Measurements from ENCODE around the gene DHCR24. TPM values are rescaled to one million over a fixed set of nuclear protein-coding genes. Genes with fewer than 3 reads are reported as not detected.
"Not testable (repeated sequence)": the region's sequence is repeated elsewhere in the genome, so short reads cannot be mapped to it uniquely, and the experiment has no call there.

DHCR24 gene, protein sequence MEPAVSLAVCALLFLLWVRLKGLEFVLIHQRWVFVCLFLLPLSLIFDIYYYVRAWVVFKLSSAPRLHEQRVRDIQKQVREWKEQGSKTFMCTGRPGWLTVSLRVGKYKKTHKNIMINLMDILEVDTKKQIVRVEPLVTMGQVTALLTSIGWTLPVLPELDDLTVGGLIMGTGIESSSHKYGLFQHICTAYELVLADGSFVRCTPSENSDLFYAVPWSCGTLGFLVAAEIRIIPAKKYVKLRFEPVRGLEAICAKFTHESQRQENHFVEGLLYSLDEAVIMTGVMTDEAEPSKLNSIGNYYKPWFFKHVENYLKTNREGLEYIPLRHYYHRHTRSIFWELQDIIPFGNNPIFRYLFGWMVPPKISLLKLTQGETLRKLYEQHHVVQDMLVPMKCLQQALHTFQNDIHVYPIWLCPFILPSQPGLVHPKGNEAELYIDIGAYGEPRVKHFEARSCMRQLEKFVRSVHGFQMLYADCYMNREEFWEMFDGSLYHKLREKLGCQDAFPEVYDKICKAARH
- 207 and 211 TPM in 2 replicates for total RNA-seq

DNA sequence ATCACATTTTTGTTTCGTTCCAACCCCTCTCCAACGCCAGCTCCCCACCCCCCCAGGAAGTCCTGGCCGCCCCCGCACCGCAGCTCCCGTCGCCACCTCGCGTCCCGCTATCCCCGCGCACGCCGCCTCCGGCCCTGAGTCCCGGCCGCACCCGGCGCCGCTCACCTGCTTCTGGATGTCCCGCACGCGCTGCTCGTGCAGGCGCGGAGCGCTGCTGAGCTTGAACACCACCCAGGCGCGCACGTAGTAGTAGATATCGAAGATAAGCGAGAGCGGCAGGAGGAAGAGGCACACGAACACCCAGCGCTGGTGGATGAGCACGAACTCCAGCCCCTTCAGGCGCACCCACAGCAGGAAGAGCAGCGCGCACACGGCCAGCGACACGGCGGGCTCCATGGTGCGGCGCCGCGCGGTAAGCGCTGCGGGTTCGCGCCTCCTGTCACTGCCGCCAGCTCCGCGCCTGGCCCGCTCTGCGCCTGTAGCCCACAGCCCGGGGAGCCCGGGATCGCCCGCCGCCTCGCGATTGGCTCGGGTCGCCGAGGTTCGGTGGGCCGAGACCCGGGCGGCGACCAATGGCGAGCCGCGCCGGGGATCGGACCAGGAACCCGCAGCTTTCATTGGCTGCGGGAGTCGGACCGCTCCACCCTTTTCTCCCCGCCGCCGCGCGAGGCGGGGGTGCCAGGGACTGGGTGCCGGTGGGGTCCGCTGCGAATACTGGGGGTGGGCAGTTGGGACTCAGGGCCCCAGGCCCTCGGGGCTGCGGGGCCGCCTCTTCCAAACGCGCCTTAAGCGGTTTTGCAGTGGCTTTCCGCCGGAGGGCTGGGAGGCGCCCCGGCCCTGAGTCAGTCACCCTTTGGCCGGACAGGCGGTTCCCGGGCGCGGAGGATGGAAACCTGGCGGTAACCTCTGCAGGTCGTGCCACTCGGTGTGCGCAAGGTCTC, at the start of gene DHCR24:
TSS of gene DHCR24 (minus strand) at position 472 of the 941 bp plus-strand sequence. CDS start at position 396, 76 bp downstream.
- intact Hi-C loops (cut with micrococcal nuclease), result loop anchor here (1.0 to 2.0 kb wide), 2 partner anchors 123 to 170 kb away; partner anchors contain the start of gene PARS2
- Mint-ChIP-seq H3K27ac (peak within 1 kb of the TSS; percentile 96), H3K27me3 (peaks cover 9% of the 10 kb centered on the region), H3K36me3 (ENCODE audit: low read depth) (peaks cover 36% of the 10 kb centered on the region), H3K9me3 (no peaks in the 10 kb centered on the region), H3K4me3 (peak within 1 kb of the TSS; percentile 99), H3K4me1 (peaks cover 55% of the 10 kb centered on the region)
- peak; percentile 96 for DNase-seq

DNA sequence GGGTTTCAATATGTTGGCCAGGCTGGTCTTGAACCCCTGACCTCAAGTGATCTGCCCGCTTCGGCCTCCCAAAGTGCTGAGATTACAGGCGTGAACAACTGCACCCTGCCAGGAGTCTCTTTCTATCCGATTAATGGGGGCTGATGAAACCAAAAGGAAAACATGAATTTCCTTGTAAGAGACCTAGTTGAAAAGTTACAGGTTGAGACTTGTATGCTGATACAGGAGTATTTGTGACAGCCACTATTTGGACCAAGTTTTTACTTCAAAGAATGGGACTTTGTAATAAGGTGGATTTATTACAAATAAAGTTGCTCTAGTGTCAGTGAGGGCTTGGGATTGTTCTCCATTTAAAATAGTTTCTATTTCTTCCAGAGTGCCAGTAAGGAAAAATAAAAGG, 49.8 kb upstream of the DHCR24 start:
- H3K9me3 Mint-ChIP-seq, result no peaks in the 10 kb centered on the region
- H3K36me3 Mint-ChIP-seq (ENCODE audit: low read depth), result no peaks in the 10 kb centered on the region
- H3K27me3 Mint-ChIP-seq, result peaks cover 35% of the 10 kb centered on the region
- H3K27ac Mint-ChIP-seq, result no peak overlapping the region
- no peak for DNase-seq
- no peak overlapping the region for H3K4me3 Mint-ChIP-seq
- intact Hi-C loops (cut with micrococcal nuclease), result no loop called here
- H3K4me1 Mint-ChIP-seq, result no peaks in the 10 kb centered on the region

DNA sequence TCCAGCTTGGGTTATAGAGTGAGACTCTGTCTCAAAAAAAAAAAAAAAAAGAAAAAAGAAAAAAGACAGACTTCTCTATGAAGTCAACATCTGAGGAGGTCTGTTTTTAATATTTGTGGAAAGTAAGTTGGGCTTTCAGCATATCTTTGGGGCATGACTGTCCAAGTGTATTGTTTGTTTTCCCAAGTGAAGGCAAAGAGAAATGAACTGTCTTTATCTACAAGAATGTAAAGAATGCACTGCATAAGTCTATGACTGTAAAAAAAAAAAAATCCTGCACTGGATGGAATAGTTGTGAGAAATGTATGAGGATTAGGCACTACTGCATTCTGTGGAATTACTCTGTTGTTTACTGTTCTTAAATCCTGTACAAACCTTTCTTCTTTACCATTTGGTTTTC, 47.9 kb upstream of the DHCR24 start:
- H3K36me3 Mint-ChIP-seq (ENCODE audit: low read depth), result no peaks in the 10 kb centered on the region
- no peaks in the 10 kb centered on the region for H3K9me3 Mint-ChIP-seq
- intact Hi-C loops (cut with micrococcal nuclease), result no loop called here
- no peak for DNase-seq
- no peak overlapping the region for H3K27ac Mint-ChIP-seq
- H3K4me1 Mint-ChIP-seq, result no peaks in the 10 kb centered on the region
- no peak overlapping the region for H3K4me3 Mint-ChIP-seq
- H3K27me3 Mint-ChIP-seq, result peaks cover 30% of the 10 kb centered on the region

DNA sequence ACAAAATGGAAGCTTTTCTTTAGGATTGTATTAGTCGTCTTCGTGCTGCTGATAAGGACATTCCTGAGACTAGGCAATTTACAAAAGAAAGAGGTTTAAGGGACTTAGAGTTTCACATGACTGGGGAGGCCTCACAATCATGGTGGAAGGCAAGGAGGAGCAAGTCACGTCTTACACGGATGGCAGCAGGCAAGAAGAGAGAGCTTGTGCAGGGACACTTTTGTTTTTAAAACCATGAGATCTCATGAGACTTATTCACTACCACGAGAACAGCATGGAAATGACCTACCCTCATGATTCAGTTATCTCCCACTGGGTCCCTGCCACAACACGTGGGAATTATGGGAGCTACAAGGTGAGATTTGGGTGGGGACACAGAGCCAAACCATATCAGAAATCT, 47.1 kb upstream of the DHCR24 start:
- H3K4me3 Mint-ChIP-seq; H3K4me1 Mint-ChIP-seq; intact Hi-C loops (cut with micrococcal nuclease); DNase-seq; H3K27ac Mint-ChIP-seq; H3K9me3 Mint-ChIP-seq; H3K36me3 Mint-ChIP-seq (ENCODE audit: low read depth): not testable (repeated sequence)
- peaks cover 29% of the 10 kb centered on the region for H3K27me3 Mint-ChIP-seq

DNA sequence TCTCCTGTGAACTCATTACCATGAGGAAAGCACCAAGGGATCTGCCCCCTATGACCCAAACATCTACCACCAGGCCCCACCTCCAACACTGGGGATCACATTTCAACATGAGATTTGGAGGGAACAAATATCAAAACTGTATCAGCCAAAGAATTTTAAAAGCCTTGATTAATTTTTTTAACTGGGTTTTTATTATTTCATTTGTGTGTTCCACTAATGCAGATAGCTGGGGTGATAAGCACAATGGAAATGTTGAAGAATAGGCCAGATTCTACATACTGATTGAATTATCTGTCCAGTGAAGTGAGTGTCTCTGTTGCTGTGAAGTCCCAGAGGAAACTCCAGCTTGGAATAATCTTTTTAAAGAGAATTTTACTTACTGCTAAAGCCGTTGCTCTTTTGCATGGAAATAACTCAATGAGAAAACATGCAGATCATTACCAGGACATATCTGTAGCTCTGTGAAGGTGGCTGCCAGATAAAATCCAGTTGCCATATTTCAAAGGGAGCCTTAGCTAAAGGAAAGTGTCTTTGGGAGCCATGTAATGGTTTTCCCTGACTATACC, 44.4 kb upstream of the DHCR24 start:
- no peak for DNase-seq
- peaks cover 13% of the 10 kb centered on the region for H3K27me3 Mint-ChIP-seq
- no peak overlapping the region for H3K4me3 Mint-ChIP-seq
- no peaks in the 10 kb centered on the region for H3K9me3 Mint-ChIP-seq
- H3K27ac Mint-ChIP-seq, result no peak overlapping the region
- intact Hi-C loops (cut with micrococcal nuclease), result no loop called here
- no peaks in the 10 kb centered on the region for H3K36me3 Mint-ChIP-seq (ENCODE audit: low read depth)
- H3K4me1 Mint-ChIP-seq, result no peaks in the 10 kb centered on the region

DNA sequence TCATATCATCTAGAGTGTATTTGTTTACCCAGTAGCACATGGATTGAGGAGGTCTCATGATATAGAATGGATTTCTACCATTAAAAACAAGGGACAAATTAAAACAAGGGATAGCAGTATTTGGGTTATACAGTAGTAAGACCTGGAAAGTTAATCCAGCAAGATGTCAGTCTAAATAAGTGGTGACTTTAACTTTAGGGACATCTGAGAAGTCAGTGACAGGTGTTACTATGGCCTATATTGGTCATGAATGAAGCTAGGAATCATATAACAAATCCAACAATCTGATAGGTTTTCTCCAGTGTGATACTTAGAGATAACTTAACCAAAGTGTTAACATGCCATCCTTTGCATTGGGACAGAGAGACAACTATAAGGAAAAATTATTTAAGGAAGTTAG, 42.7 kb upstream of the DHCR24 start:
- Mint-ChIP-seq H3K4me1 (no peaks in the 10 kb centered on the region), H3K27ac (no peak overlapping the region), H3K36me3 (ENCODE audit: low read depth) (no peaks in the 10 kb centered on the region), H3K4me3 (no peak overlapping the region), H3K9me3 (no peaks in the 10 kb centered on the region), H3K27me3 (peaks cover 10% of the 10 kb centered on the region)
- intact Hi-C loops (cut with micrococcal nuclease), result no loop called here
- no peak for DNase-seq

DNA sequence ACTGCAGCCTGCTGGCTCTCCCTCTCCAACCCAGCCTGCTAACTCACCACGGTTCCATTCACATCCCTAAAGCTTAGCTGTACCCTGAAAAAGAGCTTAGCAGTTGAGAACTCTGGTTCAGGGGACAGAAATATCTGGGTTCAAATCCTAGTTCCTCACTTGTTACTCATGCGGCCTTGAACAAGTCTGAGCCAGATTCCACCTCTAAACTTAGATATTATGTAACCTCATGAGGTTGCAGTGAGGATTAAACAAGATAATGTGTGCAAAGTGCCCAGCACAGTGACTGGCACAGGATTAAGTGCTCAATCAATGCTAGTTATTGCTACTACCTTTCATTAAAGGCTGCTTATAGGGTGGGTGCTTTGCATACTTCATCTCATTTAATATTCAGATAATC, 41.3 kb upstream of the DHCR24 start:
- Mint-ChIP-seq H3K9me3 (no peaks in the 10 kb centered on the region), H3K27ac (no peak overlapping the region), H3K27me3 (peaks cover 7% of the 10 kb centered on the region), H3K4me3 (no peak overlapping the region), H3K36me3 (ENCODE audit: low read depth) (no peaks in the 10 kb centered on the region), H3K4me1 (no peaks in the 10 kb centered on the region)
- DNase-seq, result no peak
- intact Hi-C loops (cut with micrococcal nuclease), result no loop called here

DNA sequence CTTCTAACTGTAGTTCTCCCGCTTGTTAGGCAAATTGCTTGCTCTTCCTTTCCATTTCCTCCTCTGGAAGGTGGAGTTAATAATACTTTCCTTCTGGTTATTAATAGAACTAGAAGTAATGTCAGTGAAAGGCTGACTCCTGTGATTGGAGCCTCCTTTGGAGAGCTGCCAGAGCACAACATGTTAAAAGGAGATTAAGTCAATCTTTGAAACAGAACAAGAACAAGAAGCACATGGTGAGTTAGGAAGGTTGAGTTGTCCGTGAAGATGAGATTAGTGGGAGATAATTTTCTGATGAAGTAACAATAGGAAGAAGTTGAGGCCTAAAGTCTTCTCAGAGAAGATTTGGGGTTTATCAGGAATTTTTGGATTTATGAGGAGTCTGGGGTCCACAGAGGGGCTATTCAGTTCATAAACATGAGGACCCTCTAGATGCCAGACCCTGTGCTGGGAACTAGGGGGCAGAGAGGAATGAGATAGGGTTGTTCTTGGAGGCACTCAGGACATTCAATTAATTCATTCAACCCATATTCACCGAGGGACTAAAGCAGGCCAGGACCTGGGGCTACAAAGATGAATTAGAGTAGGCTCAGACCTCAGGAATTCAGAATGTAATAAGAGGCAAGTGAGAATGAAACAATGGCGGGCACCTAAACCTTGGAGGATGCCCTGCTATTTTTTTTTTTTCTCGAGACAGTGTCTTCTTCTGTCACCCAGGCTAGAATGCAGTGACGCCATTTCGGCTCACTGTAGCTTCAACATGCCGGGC, 40.7 kb upstream of the DHCR24 start:
- intact Hi-C loops (cut with micrococcal nuclease), result no loop called here

DNA sequence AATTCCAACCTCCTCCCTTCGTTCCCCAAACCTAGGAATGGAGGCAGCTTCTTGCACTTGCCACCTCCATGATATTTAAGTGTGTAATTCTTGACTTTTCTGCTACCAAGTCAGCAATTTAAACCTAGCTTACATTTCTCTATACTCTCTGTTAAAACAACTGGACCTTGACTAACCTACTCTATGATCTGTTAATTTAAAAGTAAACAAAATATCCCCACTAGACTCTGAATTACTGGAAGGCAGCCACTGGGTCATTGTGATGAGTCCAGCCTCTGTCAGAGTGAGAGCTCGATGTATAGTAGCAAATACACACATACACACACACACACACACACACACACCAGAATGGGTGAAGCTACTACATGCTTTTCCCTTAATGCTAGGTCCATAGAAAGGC, 40.0 kb upstream of the DHCR24 start:
- DNase-seq, result no peak
- Mint-ChIP-seq H3K27ac (no peak overlapping the region), H3K9me3 (no peaks in the 10 kb centered on the region), H3K36me3 (ENCODE audit: low read depth) (no peaks in the 10 kb centered on the region), H3K4me3 (no peak overlapping the region), H3K27me3 (peaks cover 9% of the 10 kb centered on the region), H3K4me1 (no peaks in the 10 kb centered on the region)
- intact Hi-C loops (cut with micrococcal nuclease), result no loop called here

More for the DNA sequence above, 40.7 kb upstream of the DHCR24 start:
- H3K36me3 Mint-ChIP-seq (ENCODE audit: low read depth), result no peaks in the 10 kb centered on the region
- DNase-seq, result no peak
- H3K27me3 Mint-ChIP-seq, result peaks cover 7% of the 10 kb centered on the region
- H3K4me3 Mint-ChIP-seq, result no peak overlapping the region
- H3K9me3 Mint-ChIP-seq, result no peaks in the 10 kb centered on the region
- H3K4me1 Mint-ChIP-seq, result no peaks in the 10 kb centered on the region
- no peak overlapping the region for H3K27ac Mint-ChIP-seq

DNA sequence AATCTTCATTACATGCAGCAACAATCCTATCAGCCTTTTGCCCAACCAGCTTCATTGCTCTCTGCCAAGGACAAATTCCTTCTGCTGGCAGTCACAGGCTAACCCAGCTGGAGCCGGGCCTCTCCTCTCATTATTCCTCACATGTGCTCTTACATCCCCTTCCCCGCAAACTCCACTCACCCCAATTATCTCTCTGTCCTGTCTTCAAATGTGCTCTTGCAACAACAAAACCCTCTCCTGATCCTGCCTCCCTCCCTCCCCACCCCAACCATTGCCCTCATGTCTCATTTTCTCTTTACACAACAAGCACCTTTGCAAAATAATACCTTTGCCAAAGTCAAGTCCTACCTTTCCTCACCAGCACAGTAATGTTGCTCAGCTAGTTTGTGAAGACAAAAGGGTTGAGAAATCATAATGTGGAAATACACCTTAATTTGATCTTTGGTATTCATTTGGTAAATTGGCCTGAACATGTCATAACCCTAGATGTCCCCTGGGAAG, 36.0 kb upstream of the DHCR24 start:
- Mint-ChIP-seq H3K4me3 (no peak overlapping the region), H3K9me3 (no peaks in the 10 kb centered on the region), H3K4me1 (no peaks in the 10 kb centered on the region), H3K27me3 (peaks cover 19% of the 10 kb centered on the region), H3K27ac (no peak overlapping the region), H3K36me3 (ENCODE audit: low read depth) (no peaks in the 10 kb centered on the region)
- intact Hi-C loops (cut with micrococcal nuclease), result no loop called here
- DNase-seq, result no peak

DNA sequence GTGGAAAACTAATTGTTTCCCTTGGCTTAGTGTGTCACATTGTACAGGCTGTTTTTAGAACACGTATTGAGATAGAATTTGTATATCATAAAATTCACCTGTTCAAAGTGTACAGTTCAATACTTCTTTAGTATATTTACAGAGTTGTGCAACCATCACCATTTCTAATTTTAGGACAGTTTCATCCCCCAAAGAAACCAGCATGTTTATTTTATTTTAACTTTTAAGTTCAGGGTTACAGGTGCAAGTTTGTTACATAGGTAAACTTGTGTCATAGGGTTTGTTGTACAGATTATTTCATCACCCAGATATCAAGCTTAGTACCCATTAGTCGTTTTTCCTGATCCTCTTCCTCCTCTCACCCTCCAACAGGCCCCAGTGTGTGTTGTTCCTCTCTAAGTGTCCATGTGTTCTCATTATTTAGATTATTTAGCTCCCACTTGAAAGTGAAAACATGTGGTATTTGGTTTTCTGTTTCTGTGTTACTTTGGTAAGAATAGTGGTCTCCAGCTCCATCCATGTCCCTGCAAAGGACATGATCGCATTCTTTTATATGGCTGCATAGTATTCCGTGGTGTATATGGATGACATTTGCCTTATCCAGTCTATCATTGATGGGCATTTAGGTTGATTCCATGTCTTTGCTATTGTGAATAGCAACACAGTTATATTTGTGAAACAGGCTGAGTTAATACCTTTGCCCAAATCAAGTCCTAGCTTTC, 35.2 kb upstream of the DHCR24 start:
- Mint-ChIP-seq H3K27me3 (peaks cover 15% of the 10 kb centered on the region), H3K4me3 (no peak overlapping the region), H3K36me3 (ENCODE audit: low read depth) (no peaks in the 10 kb centered on the region), H3K9me3 (no peaks in the 10 kb centered on the region), H3K27ac (no peak overlapping the region), H3K4me1 (no peaks in the 10 kb centered on the region)
- DNase-seq, result no peak
- intact Hi-C loops (cut with micrococcal nuclease), result no loop called here

DNA sequence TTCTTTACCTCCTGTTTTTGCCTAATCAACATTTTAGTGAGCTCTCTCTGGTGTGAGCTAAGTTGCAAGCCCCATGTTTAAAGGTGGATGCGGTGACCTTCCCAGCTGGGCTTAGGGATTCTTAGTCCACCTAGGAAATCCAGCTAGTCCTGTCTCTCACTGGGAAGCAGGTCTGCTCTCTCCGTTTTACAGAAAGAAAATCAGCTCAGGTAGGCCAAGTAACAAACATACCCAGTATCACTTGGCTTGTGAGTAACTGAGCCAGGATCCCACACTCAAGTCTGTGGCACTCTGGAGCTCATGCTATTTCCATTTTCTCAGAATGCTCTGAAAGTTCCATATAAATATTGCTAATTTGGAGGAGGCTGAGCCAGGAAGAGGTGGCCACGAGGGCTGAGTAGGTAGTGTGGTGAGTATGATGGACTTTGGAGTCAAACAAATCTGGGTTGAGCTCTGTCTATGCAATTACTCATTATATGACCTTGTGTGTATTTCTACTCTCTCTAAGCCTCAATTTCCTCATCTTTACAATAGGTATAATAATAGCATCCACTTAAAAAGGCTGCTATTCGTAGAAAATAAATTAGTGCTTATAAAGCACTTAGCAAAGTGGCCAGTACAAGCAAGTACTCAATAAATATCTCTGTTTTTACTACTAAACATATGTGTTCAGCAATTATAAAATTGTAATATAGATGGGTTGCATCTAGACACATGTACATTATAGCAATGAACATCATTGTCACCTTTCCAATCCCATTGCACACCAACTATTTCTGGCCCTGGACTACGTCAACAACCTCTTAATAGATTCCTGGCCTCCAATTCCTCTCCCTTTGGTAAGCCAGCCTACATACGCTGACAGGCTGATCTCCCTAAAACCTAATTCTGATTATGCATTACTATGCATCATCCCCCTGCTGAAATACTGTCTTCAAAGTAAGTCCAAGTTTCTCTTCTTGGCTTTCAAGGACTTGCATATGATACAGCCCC, 32.7 kb upstream of the DHCR24 start:
- Mint-ChIP-seq H3K36me3 (ENCODE audit: low read depth) (no peaks in the 10 kb centered on the region), H3K27me3 (peaks cover 15% of the 10 kb centered on the region), H3K4me1 (no peaks in the 10 kb centered on the region), H3K9me3 (no peaks in the 10 kb centered on the region), H3K27ac (no peak overlapping the region), H3K4me3 (no peak overlapping the region)
- no peak for DNase-seq
- intact Hi-C loops (cut with micrococcal nuclease), result no loop called here

Measured in activated CD4-positive, alpha-beta T cell treated with anti-CD3 and anti-CD28 coated beads, Interleukin-2, amount 10 ng/mL, durations not matched to agents 24 days and 14 days (primary cell).